Kidney (tissue), 14 donors: ENCODE measurements around the gene DDAH1. TPM values are rescaled to one million over a fixed set of nuclear protein-coding genes. Genes with fewer than 3 reads are reported as not detected.

Source experiments
- DNase-seq, 5 donors: peaks; one replicate each; pipeline ENCODE4 v3.0.0-alpha.2; 2013 to 2020
- FAIRE-seq: peaks from 2 replicates; lab custom pipeline; 2012; peaks lifted over from hg19 to GRCh38; lab: Jason Lieb, UNC
- H3K27ac ChIP-seq, 2 donors: one replicate each; pipeline ENCODE4 v1.7.0; 2013; ENCODE audit warnings: low read depth in 2 of 2, low read length in 2 of 2, inconsistent platforms in 1 of 2
- H3K27me3 ChIP-seq: one replicate; pipeline ENCODE4 v1.7.1; 2013; ENCODE audit warnings: low read length, inconsistent platforms; ENCODE audit not compliant: control insufficient read depth, insufficient read depth
- H3K36me3 ChIP-seq, 3 donors: one replicate each; pipeline versions ENCODE4 v1.7.0 to v1.7.1; 2013; ENCODE audit warnings: low read length in 3 of 3, control low read depth in 1 of 3, inconsistent platforms in 1 of 3; ENCODE audit not compliant: insufficient read depth in 3 of 3, control insufficient read depth in 2 of 3
- H3K4me1 ChIP-seq, 3 donors: one replicate each; pipeline versions ENCODE4 v1.7.0 to v1.7.1; 2013; ENCODE audit warnings: low read length in 3 of 3, inconsistent platforms in 1 of 3, low read depth in 1 of 3; ENCODE audit not compliant: control insufficient read depth in 2 of 3, insufficient read depth in 2 of 3
- H3K4me3 ChIP-seq, 3 donors: one replicate each; pipeline versions ENCODE4 v1.7.0 to v1.8.1; 2013; ENCODE audit warnings: low read length in 3 of 3, control low read depth in 1 of 3, inconsistent platforms in 1 of 3
- H3K9ac ChIP-seq, 3 donors: one replicate each; pipeline versions ENCODE4 v1.7.0 to v1.7.1; 2013; ENCODE audit warnings: low read length in 3 of 3, control low read depth in 1 of 3, inconsistent platforms in 1 of 3
- H3K9me3 ChIP-seq, 3 donors: one replicate each; pipeline versions ENCODE4 v1.7.0 to v1.7.1; 2013; ENCODE audit warnings: low read length in 3 of 3, control low read depth in 1 of 3, inconsistent platforms in 1 of 3; ENCODE audit not compliant: control insufficient read depth in 2 of 3, insufficient read depth in 1 of 3
- intact Hi-C: fragments of 100-400 bp; cut with DNase I; formaldehyde crosslinking; loops from one replicate; pipeline ENCODE4 v1.11.1; 2022
- polyA plus RNA-seq: library from polyadenylated mRNA; stranded (reverse); fragments of 350-450 nt; fragmentation: Illumina TruSeq; extraction: RNeasy Lipid Tissue Mini Kit (QIAGEN cat#74804); gene quantifications from one replicate; pipeline ENCODE4 v1.2.3, GENCODE V29; 2014; ENCODE audit warnings: low read depth, low replicate concordance; ENCODE audit not compliant: insufficient read depth
- total RNA-seq: library from RNA; stranded (reverse); fragmentation: NEBNext Ultra II Directional; extraction: Animal tissue kit (Norgen Biotek cat#: 25700); gene quantifications from one replicate; pipeline ENCODE4 v1.2.1, GENCODE V29; 2021
- TF ChIP-seq, protein P1 (sequence below): IDR thresholded peaks from 3 replicates; pipeline ENCODE4 v1.5.1; 2012; ENCODE audit warnings: mild to moderate bottlenecking, moderate library complexity, borderline replicate concordance; ENCODE audit not compliant: insufficient read depth; ENCODE audit errors: extremely low read depth
- donor health status: control.
- donor health status: control.
- donor health status: control.
- donor health status: control.
- donor health status: control.
- donor health status: DM: yes; HTN: yes; CAD: no.
- donor health status: Normal renal cell carcinoma (clear cell type).

Gene DDAH1
- total and polyA plus RNA-seq, 2 donors from 2014 or later = 73.1 to 98.9 TPM

DNA sequence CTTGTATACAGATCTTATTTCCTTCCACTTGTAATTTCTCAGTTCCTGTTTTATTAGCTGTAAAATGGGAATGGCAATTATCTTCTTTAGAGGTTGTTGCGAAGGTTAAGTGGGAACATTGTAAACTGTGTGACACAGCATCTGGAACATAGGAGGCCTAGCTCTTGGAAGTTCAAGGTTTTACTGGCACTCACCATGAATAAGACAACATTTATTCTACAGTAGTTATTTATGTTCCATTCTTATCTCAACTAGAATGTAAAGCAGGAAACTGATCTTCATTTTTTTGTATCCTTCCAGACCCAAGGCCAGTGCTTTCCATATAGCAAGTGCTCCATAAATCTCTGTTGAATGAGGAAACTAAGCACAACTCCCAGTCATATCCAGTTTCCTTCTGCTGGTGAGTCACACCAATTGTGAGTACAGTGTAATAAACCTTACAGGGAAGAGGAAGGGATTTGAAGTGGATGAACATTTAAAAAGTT, 189.9 kb downstream of the DDAH1 start:
- DNase-seq (peak in 2 of 5 donors; percentile 80), FAIRE-seq (no peak)
- Histone ChIP-seq H3K4me1 (peaks cover 7 to 17% (median 14%) of the 10 kb centered on the region in 3 donors), H3K27me3 (no peaks in the 10 kb centered on the region), H3K27ac (peak overlapping the region; percentile 76 to 97), H3K9ac (peak overlapping the region; percentile 88 to 92 (median 91)), H3K4me3 (peak overlapping the region; percentile 93 to 98 (median 94)), H3K9me3 (no peaks in the 10 kb centered on the region), H3K36me3 (peaks cover 0 to 4% (median 2%) of the 10 kb centered on the region in 3 donors)
- intact Hi-C loops = no loop called here
- TF ChIP-seq, protein P1, sequence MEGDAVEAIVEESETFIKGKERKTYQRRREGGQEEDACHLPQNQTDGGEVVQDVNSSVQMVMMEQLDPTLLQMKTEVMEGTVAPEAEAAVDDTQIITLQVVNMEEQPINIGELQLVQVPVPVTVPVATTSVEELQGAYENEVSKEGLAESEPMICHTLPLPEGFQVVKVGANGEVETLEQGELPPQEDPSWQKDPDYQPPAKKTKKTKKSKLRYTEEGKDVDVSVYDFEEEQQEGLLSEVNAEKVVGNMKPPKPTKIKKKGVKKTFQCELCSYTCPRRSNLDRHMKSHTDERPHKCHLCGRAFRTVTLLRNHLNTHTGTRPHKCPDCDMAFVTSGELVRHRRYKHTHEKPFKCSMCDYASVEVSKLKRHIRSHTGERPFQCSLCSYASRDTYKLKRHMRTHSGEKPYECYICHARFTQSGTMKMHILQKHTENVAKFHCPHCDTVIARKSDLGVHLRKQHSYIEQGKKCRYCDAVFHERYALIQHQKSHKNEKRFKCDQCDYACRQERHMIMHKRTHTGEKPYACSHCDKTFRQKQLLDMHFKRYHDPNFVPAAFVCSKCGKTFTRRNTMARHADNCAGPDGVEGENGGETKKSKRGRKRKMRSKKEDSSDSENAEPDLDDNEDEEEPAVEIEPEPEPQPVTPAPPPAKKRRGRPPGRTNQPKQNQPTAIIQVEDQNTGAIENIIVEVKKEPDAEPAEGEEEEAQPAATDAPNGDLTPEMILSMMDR = no peak

DNA sequence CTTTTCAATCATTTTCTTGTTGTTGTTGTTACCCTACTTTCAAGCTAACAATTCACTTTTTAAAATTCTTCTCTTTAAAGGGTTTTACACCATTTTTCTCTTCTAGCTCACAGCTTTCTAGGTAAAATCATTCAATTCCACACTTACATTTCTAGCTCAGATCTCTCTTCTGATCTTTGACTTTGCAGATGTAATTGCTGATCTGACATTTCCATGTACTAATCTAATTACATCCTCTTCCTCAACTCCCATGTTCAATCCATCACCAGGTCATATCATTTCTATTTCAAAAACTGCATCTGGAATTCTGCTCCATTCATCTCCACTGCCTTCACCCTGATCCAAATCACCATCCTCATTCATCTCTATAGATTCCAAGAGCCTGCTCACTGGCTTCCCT, 191.6 kb downstream of the DDAH1 start:
- Histone ChIP-seq H3K9ac (peak overlapping the region in 1 of 3 donors; percentile 20), H3K27me3 (no peaks in the 10 kb centered on the region), H3K9me3 (no peaks in the 10 kb centered on the region), H3K36me3 (peaks cover 2 to 11% (median 6%) of the 10 kb centered on the region in 3 donors), H3K4me3 (no peak overlapping the region), H3K4me1 (peaks cover 7 to 28% (median 21%) of the 10 kb centered on the region in 3 donors), H3K27ac (no peak overlapping the region)
- intact Hi-C loops = no loop called here
- FAIRE-seq (no peak), DNase-seq (no peak)
- TF ChIP-seq, protein P1 = no peak

DNA sequence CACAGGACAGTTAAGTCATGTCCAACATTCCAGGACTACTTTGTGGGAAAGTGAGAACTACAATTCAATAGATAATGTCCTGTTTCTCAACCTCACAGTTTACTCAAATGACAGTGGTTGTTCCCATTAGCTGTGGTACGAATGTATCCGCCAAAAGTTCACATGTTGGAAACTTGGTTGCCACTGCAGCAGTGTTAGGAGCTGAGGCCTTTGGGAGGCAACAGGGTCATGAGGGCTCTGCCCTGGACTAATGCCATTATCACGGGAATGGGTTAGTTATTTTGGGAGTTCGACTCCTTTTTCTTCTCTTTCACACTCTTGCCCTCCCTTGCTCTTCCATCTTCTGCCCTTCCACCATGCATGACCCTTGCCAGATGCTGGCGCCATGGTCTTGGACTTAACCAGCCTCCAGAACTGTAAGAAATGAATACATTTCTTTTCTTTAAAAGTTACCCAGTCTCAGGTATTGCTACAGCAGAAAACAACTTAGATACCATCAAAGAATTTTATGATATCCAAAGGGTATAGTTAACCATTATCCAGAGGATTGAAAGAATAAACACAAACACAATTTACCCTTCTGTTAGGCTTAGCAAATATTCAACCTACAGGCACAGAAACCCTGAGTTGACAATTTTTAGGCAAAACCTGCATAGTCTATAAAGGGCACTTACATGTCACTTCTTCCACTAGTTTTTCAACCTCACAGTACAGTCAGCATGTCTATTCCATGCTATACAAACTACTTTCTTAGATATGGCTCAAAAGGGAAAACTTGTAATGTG, 196.0 kb downstream of the DDAH1 start:
- intact Hi-C loops = no loop called here
- FAIRE-seq = no peak
- Histone ChIP-seq H3K4me1 (peaks cover 0 to 17% (median 15%) of the 10 kb centered on the region in 3 donors), H3K9me3 (no peaks in the 10 kb centered on the region), H3K27ac (peak overlapping the region in 1 of 2 donors; percentile 39), H3K9ac (no peak overlapping the region), H3K27me3 (no peaks in the 10 kb centered on the region), H3K36me3 (peaks cover 2 to 18% (median 6%) of the 10 kb centered on the region in 3 donors), H3K4me3 (peak overlapping the region in 1 of 3 donors; percentile 3)
- no peak for DNase-seq
- TF ChIP-seq, protein P1 = no peak

Other genes starting within 250 kb of the DDAH1 start
- gene C1orf52, start 205.5 kb downstream of the DDAH1 start, total RNA-seq = 18.7 TPM
- gene C1orf52, start 205.5 kb downstream of the DDAH1 start, polyA plus RNA-seq = 15.0 TPM
- gene BCL10, start 188.5 kb downstream of the DDAH1 start, total RNA-seq = 27.1 TPM
- gene BCL10, start 188.5 kb downstream of the DDAH1 start, polyA plus RNA-seq = 7.8 TPM
- 61.3 TPM for gene CCN1, start 115.6 kb upstream of the DDAH1 start, total RNA-seq
- gene CCN1, start 115.6 kb upstream of the DDAH1 start, polyA plus RNA-seq = 79.1 TPM
- 17.5 TPM for gene ZNHIT6, start 243.3 kb upstream of the DDAH1 start, total RNA-seq
- gene ZNHIT6, start 243.3 kb upstream of the DDAH1 start, polyA plus RNA-seq = 5.8 TPM